ENCODE measurements around the gene EEPD1. TPM values are rescaled to one million over a fixed set of nuclear protein-coding genes. Genes with fewer than 3 reads are reported as not detected.

EEPD1 gene
- total RNA-seq, 2 donors from 2014 or later: 8.2 to 10.0 TPM

DNA sequence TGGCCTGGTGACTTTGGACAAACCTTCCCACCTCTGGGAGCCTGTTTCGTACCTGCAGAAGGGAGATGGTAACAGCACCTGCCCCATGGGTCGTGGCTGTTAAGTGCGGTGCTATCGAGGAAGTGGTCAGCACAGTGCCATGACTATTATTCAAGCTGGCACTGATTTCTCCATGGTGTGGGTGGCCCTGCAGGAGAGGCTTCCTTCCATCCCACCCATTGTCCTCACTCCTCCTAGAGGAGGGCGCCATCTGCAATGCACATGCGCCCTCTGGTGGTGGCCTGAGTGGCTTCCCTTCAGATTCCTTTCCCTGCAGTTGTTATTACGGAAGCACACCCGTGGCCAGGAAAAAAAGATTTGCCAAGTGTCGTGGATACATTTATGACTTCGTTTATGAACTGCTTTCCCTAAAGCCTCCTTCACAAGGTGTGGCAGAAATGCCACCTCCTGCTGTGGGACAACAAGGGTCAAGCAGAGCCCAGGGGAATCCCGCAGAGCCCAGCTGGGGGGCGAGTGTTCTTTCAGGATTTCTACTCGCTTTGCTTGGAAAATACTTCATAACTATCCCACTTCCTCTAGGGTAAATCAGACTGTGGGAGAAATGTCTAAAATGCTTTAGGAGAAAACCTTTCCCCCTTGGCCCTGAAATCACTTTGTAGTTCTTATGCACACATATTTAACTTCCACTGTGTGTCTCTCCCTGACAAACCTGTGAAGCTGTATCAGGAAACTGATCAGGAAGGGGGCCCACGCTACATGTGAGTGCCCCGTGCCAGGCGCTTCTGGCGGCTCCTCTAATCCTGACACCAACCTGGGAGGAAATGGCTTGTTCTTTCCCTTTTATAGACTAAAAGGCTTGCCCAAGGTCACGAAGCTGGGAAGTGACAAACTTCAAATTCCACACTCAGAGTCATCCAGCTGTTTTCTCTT is 138.6 kb downstream of the EEPD1 start:
- Histone ChIP-seq H3K27me3 (no peaks in the 10 kb centered on the region), H3K9me3 (no peaks in the 10 kb centered on the region), H3K4me1 (peaks cover 3% of the 10 kb centered on the region), H3K27ac (peak overlapping the region; percentile 83), H3K4me3 (peak overlapping the region; percentile 2), H3K36me3 (no peaks in the 10 kb centered on the region), H3K9ac (ENCODE audit: low read depth in 2 of 2, low read length in 2 of 2) (peak overlapping the region; percentile 53 to 81)
- intact Hi-C loops (cut with DNase I): loop anchor here (2.0 to 5.0 kb wide), 3 partner anchors 164 to 307 kb away; no protein-coding TSS in a partner anchor
- TF ChIP-seq, protein P1, sequence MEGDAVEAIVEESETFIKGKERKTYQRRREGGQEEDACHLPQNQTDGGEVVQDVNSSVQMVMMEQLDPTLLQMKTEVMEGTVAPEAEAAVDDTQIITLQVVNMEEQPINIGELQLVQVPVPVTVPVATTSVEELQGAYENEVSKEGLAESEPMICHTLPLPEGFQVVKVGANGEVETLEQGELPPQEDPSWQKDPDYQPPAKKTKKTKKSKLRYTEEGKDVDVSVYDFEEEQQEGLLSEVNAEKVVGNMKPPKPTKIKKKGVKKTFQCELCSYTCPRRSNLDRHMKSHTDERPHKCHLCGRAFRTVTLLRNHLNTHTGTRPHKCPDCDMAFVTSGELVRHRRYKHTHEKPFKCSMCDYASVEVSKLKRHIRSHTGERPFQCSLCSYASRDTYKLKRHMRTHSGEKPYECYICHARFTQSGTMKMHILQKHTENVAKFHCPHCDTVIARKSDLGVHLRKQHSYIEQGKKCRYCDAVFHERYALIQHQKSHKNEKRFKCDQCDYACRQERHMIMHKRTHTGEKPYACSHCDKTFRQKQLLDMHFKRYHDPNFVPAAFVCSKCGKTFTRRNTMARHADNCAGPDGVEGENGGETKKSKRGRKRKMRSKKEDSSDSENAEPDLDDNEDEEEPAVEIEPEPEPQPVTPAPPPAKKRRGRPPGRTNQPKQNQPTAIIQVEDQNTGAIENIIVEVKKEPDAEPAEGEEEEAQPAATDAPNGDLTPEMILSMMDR (IDR thresholded peaks at IDR 0.05): peak; percentile 95
- DNase-seq: peak; percentile 91

DNA sequence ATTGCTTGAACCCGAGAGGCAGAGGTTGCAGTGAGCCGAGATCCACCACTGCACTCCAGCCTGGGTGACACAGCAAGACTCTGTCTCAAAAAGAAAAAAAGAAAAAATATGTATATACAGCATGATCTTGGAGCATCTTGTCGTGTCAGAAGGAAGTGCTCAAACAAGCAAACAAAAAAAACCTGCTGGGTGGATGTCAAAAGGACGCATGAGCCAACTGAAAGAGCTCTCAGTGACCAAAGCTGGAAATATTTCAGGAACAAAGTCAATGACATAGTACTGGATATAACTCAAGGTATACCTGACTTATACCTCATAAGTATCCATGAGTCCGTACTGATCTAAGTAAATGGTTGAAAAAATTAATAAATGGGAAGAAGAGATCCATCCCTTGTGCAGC is 142.0 kb downstream of the EEPD1 start:
- no peak overlapping the region for H3K27ac ChIP-seq
- H3K9me3 ChIP-seq: no peaks in the 10 kb centered on the region
- no peaks in the 10 kb centered on the region for H3K4me1 ChIP-seq
- no peak overlapping the region for H3K9ac ChIP-seq (ENCODE audit: low read depth in 2 of 2, low read length in 2 of 2)
- TF ChIP-seq, protein P1 (IDR thresholded peaks at IDR 0.05): no peak
- intact Hi-C loops (cut with DNase I): no loop called here
- DNase-seq: no peak
- no peaks in the 10 kb centered on the region for H3K36me3 ChIP-seq
- H3K27me3 ChIP-seq: no peaks in the 10 kb centered on the region
- no peak overlapping the region for H3K4me3 ChIP-seq

- no peak for DNase-seq
- intact Hi-C loops (cut with DNase I): no loop called here
Measured at GRCh38 chr7:36296284-36296683, 143.2 kb downstream of the EEPD1 start.

DNA sequence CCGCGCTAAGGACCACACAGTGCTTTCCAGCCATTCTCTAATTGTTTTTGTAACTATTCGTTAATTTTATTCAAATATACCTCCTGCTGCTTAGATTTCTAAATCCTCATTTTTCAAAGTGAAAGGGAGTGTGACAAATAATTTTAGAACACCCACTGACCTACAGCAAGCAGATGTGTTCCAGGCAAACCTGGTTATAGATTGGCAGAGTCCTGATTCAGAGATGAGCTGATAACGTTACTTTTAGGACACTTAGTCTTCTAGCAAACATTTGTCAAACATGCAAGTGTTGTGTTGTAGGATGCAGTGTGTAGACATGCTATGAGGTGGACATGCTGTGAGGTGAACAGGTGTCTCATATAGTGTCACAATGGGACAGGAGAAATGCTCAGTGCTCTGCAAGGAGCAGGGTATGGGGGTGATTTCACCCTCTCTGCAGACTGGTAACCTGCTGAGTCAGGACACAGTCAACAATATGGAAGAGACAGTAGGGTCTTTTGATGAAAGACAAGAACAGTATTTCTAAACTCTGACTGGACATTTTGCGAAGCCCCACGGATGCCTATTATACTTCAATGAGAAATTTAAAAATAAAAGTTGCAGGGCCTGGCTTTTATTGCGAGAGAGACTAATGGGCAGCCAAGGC is 144.4 kb downstream of the EEPD1 start:
- H3K9me3 ChIP-seq: no peaks in the 10 kb centered on the region
- no peak overlapping the region for H3K9ac ChIP-seq (ENCODE audit: low read depth in 2 of 2, low read length in 2 of 2)
- no peaks in the 10 kb centered on the region for H3K27me3 ChIP-seq
- H3K36me3 ChIP-seq: no peaks in the 10 kb centered on the region
- intact Hi-C loops (cut with DNase I): no loop called here
- H3K4me3 ChIP-seq: no peak overlapping the region
- TF ChIP-seq, protein P1 (IDR thresholded peaks at IDR 0.05): no peak
- H3K27ac ChIP-seq: no peak overlapping the region
- no peaks in the 10 kb centered on the region for H3K4me1 ChIP-seq
- DNase-seq: no peak

More at GRCh38 chr7:36296284-36296683, 143.2 kb downstream of the EEPD1 start:
- TF ChIP-seq, protein P1 (IDR thresholded peaks at IDR 0.05): no peak
- Histone ChIP-seq H3K4me1 (no peaks in the 10 kb centered on the region), H3K27me3 (no peaks in the 10 kb centered on the region), H3K9ac (ENCODE audit: low read depth in 2 of 2, low read length in 2 of 2) (no peak overlapping the region), H3K27ac (no peak overlapping the region), H3K4me3 (no peak overlapping the region), H3K9me3 (no peaks in the 10 kb centered on the region), H3K36me3 (no peaks in the 10 kb centered on the region)

- no peak for DNase-seq
- intact Hi-C loops (cut with DNase I): no loop called here
- no peaks in the 10 kb centered on the region for H3K27me3 ChIP-seq
- no peak overlapping the region for H3K27ac ChIP-seq
- H3K4me3 ChIP-seq: no peak overlapping the region
- H3K36me3 ChIP-seq: no peaks in the 10 kb centered on the region
- TF ChIP-seq, protein P1 (IDR thresholded peaks at IDR 0.05): no peak
- H3K4me1 ChIP-seq: no peaks in the 10 kb centered on the region
- H3K9me3 ChIP-seq: no peaks in the 10 kb centered on the region
- H3K9ac ChIP-seq (ENCODE audit: low read depth in 2 of 2, low read length in 2 of 2): no peak overlapping the region
Measured at GRCh38 chr7:36298106-36298505, 145.1 kb downstream of the EEPD1 start.
